Endothelial cell of umbilical vein (primary cell): ENCODE results near the gene ARHGEF28.

Source experiments
- EZH2 ChIP-seq: IDR thresholded peaks from 2 replicates; pipeline ENCODE4 v1.6.1; 2012; ENCODE audit warnings: borderline replicate concordance, low read depth, mild to moderate bottlenecking, moderate library complexity, low read length, inconsistent platforms; ENCODE audit not compliant: severe bottlenecking
- GATA2 ChIP-seq: IDR thresholded peaks from 2 replicates; pipeline ENCODE4 v1.7.0; 2011; ENCODE audit warnings: low read depth, mild to moderate bottlenecking, moderate library complexity, mixed read lengths, low read length; ENCODE audit not compliant: insufficient read length, insufficient read depth
- POLR2A ChIP-seq: IDR thresholded peaks from 2 replicates; pipeline ENCODE4 v1.6.1; 2012; ENCODE audit warnings: low read depth, mild to moderate bottlenecking, control low read depth, low read length
- POLR2AphosphoS5 ChIP-seq: IDR thresholded peaks from 2 replicates; pipeline ENCODE4 v1.6.1; 2012; ENCODE audit warnings: low read depth, mild to moderate bottlenecking, control low read depth, low read length, moderate library complexity; ENCODE audit not compliant: insufficient read depth
- TF ChIP-seq, protein P1 (sequence below), 2 donors: IDR thresholded peaks; 1 replicate in 1 of 2; 2 replicates in 1 of 2; pipeline ENCODE4 v1.5.1; 2011; ENCODE audit warnings: low read length in 2 of 2, mild to moderate bottlenecking in 2 of 2, moderate library complexity in 2 of 2, control low read depth in 1 of 2, inconsistent platforms in 1 of 2, low read depth in 1 of 2; ENCODE audit not compliant: insufficient read depth in 1 of 2; ENCODE audit errors: extremely low read depth in 1 of 2
- TF ChIP-seq, protein P2 (sequence below): IDR thresholded peaks from 2 replicates; pipeline ENCODE4 v1.6.1; 2011; ENCODE audit not compliant: insufficient read depth, insufficient read length

DNA sequence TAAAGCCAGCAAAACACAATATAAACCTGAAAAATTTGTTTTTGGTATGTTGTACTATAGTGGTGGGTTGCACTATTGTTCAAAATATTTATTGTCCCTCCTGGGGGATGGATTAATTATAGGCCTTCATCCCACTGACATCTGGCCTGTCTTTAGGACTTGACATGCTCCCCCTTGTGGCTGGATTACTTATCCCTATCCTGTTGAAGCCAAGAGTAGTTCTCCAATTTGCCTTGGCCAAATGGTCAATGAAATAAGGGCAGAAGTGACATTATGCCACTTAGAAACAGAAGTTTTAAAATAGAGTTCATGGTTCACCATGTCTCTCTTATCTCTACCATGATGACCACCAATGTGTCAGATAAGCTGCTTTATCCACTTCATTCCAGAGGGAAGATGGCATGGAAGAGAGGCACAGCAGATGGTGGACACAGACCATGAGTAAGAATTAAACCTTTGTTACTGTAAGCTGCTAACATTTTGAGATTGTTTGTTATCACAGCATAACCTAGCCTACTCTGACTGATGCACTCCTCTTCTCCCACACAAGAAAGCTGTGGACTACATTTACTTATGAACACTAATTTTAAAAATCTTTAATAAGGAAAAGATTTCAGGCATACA is 29.2 kb upstream of the ARHGEF28 start:
- TF ChIP-seq, protein P1, sequence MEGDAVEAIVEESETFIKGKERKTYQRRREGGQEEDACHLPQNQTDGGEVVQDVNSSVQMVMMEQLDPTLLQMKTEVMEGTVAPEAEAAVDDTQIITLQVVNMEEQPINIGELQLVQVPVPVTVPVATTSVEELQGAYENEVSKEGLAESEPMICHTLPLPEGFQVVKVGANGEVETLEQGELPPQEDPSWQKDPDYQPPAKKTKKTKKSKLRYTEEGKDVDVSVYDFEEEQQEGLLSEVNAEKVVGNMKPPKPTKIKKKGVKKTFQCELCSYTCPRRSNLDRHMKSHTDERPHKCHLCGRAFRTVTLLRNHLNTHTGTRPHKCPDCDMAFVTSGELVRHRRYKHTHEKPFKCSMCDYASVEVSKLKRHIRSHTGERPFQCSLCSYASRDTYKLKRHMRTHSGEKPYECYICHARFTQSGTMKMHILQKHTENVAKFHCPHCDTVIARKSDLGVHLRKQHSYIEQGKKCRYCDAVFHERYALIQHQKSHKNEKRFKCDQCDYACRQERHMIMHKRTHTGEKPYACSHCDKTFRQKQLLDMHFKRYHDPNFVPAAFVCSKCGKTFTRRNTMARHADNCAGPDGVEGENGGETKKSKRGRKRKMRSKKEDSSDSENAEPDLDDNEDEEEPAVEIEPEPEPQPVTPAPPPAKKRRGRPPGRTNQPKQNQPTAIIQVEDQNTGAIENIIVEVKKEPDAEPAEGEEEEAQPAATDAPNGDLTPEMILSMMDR (IDR thresholded peaks at IDR 0.05; ENCODE audit: extremely low read depth in 1 of 2, insufficient read depth in 1 of 2, low read depth in 1 of 2, low read length in 2 of 2): peak; percentile 61 to 67
- TF ChIP-seq POLR2A (no peak), EZH2 (no peak), GATA2 (no peak), POLR2AphosphoS5 (no peak)
- TF ChIP-seq, protein P2, sequence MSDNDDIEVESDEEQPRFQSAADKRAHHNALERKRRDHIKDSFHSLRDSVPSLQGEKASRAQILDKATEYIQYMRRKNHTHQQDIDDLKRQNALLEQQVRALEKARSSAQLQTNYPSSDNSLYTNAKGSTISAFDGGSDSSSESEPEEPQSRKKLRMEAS: no peak
